ENCODE data around the gene PRAMEF13. TPM values are rescaled to one million over a fixed set of nuclear protein-coding genes. Genes with fewer than 3 reads are reported as not detected.
"Not testable (repeated sequence)": the region's sequence is repeated elsewhere in the genome, so short reads cannot be mapped to it uniquely, and the experiment has no call there.

PRAMEF13 gene
- polyA plus RNA-seq, 1 donor (not counting 4 experiments of a cell fraction or from before 2014, with no cell fraction given), result not detected

DNA sequence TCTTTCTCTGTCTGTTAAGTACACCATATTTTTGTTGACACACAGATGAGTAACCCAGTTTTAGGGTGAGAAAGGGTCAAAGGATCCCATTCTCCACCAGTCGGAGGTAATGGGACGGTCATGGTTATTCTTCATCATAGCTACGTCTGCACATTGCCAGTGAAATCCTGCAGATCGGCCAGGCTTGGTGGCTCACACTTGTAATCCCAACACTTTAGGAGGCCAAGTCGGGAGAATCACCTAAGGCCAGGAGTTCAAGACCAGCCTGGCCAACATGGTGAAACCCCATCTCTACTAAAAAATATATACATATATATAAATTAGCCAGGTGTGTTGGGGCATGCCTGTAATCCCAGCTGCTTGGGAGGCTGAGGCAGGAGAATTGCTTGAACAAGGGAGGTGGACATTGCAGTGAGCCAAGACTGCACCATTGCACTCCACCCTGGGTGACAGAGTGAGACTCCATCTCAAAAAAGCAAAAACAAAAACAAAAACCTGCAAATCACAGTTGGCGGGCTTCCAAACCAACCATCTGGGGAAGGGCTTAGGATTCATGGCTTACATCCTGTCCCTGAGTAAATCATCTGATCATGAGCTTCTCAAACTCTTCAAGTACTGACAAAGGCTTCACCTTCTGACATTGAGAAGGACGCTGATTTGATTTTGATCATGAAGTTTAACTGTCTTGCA lies 30.0 kb upstream of the PRAMEF13 start:
- H3K4me3 ChIP-seq (ENCODE audit: control insufficient read depth in 2 of 3, extremely low read depth in 1 of 3, insufficient read depth in 2 of 3, low read depth in 1 of 3, low read length in 3 of 3); H3K27me3 ChIP-seq (ENCODE audit: control insufficient read depth, extremely low read depth, insufficient read depth, low read length); FAIRE-seq; H3K4me2 ChIP-seq (ENCODE audit: control insufficient read depth, extremely low read depth, insufficient read depth, low read depth, low read length); DNase-seq (ENCODE audit: low read depth, low spot score); H3K36me3 ChIP-seq (ENCODE audit: control insufficient read depth in 2 of 2, extremely low read depth in 1 of 2, insufficient read depth in 2 of 2, low read length in 2 of 2); H3K4me1 ChIP-seq (ENCODE audit: control insufficient read depth, extremely low read depth, insufficient read depth, low read length); H3K9me3 ChIP-seq (ENCODE audit: control insufficient read depth, low read depth, low read length); H4K20me1 ChIP-seq (ENCODE audit: control insufficient read depth, extremely low read depth, insufficient read depth, low read length); H3K79me2 ChIP-seq (ENCODE audit: control insufficient read depth, insufficient read depth, low read length); dilution Hi-C loops (cut with MboI; ENCODE audit: extremely low pct_ligation_motif_present, low sequenced_read_pairs); H3K27ac ChIP-seq (ENCODE audit: control insufficient read depth, insufficient read depth, low read length); H3K9ac ChIP-seq (ENCODE audit: control insufficient read depth, extremely low read depth, insufficient read depth, low read length); H3K9me1 ChIP-seq (ENCODE audit: control insufficient read depth, extremely low read depth, insufficient read depth, low read length); H2AFZ ChIP-seq (ENCODE audit: control insufficient read depth, low read length): not testable (repeated sequence)

DNA sequence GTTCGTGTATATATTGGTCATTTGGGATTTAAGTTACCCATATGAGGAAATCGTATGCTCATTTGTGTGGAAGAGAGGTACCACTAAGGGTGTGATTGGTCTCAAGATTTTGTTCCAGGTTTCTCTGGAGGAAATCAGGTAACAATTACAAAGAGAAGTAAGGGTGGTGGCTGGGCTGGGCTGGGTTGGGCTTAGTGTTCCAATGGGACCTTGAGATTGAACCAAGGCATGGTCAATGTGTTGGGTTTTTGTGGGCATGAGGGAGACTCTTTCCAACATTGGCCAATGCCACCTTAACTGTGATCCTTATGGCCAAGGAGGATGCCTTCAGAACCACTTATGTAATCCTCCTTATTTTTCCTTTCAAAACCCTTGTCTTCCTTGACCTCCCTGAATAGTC lies 29.4 kb upstream of the PRAMEF13 start:
- H3K4me2 ChIP-seq (ENCODE audit: control insufficient read depth, extremely low read depth, insufficient read depth, low read depth, low read length); H3K9me3 ChIP-seq (ENCODE audit: control insufficient read depth, low read depth, low read length); H3K27me3 ChIP-seq (ENCODE audit: control insufficient read depth, extremely low read depth, insufficient read depth, low read length); FAIRE-seq; dilution Hi-C loops (cut with MboI; ENCODE audit: extremely low pct_ligation_motif_present, low sequenced_read_pairs); H2AFZ ChIP-seq (ENCODE audit: control insufficient read depth, low read length); H3K4me1 ChIP-seq (ENCODE audit: control insufficient read depth, extremely low read depth, insufficient read depth, low read length); H4K20me1 ChIP-seq (ENCODE audit: control insufficient read depth, extremely low read depth, insufficient read depth, low read length); H3K36me3 ChIP-seq (ENCODE audit: control insufficient read depth in 2 of 2, extremely low read depth in 1 of 2, insufficient read depth in 2 of 2, low read length in 2 of 2); H3K9me1 ChIP-seq (ENCODE audit: control insufficient read depth, extremely low read depth, insufficient read depth, low read length); DNase-seq (ENCODE audit: low read depth, low spot score); H3K79me2 ChIP-seq (ENCODE audit: control insufficient read depth, insufficient read depth, low read length); H3K9ac ChIP-seq (ENCODE audit: control insufficient read depth, extremely low read depth, insufficient read depth, low read length); H3K4me3 ChIP-seq (ENCODE audit: control insufficient read depth in 2 of 3, extremely low read depth in 1 of 3, insufficient read depth in 2 of 3, low read depth in 1 of 3, low read length in 3 of 3); H3K27ac ChIP-seq (ENCODE audit: control insufficient read depth, insufficient read depth, low read length): not testable (repeated sequence)

DNA sequence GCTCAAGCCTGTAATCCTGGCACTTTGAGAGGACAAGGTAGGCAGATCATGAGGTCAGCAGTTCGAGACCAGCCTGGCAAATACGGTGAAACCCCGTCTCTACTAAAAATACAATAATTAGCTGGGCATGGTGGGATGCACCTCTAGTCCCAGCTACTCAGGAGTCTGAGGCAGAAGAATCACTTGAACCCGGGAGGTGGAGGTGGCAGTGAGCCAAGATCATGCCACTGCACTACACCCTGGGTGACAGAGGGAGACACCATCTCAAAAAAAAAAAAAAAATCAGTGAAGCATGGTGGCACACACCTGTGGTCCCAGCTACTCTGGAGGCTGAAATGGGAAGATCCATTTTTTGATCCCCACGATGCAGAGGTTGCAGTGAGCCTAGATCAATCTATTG lies 28.9 kb upstream of the PRAMEF13 start:
- H3K9me1 ChIP-seq (ENCODE audit: control insufficient read depth, extremely low read depth, insufficient read depth, low read length); DNase-seq (ENCODE audit: low read depth, low spot score); H3K9ac ChIP-seq (ENCODE audit: control insufficient read depth, extremely low read depth, insufficient read depth, low read length); FAIRE-seq; H3K36me3 ChIP-seq (ENCODE audit: control insufficient read depth in 2 of 2, extremely low read depth in 1 of 2, insufficient read depth in 2 of 2, low read length in 2 of 2); dilution Hi-C loops (cut with MboI; ENCODE audit: extremely low pct_ligation_motif_present, low sequenced_read_pairs); H3K9me3 ChIP-seq (ENCODE audit: control insufficient read depth, low read depth, low read length); H3K79me2 ChIP-seq (ENCODE audit: control insufficient read depth, insufficient read depth, low read length); H4K20me1 ChIP-seq (ENCODE audit: control insufficient read depth, extremely low read depth, insufficient read depth, low read length); H3K4me3 ChIP-seq (ENCODE audit: control insufficient read depth in 2 of 3, extremely low read depth in 1 of 3, insufficient read depth in 2 of 3, low read depth in 1 of 3, low read length in 3 of 3); H2AFZ ChIP-seq (ENCODE audit: control insufficient read depth, low read length); H3K27me3 ChIP-seq (ENCODE audit: control insufficient read depth, extremely low read depth, insufficient read depth, low read length); H3K4me1 ChIP-seq (ENCODE audit: control insufficient read depth, extremely low read depth, insufficient read depth, low read length); H3K27ac ChIP-seq (ENCODE audit: control insufficient read depth, insufficient read depth, low read length); H3K4me2 ChIP-seq (ENCODE audit: control insufficient read depth, extremely low read depth, insufficient read depth, low read depth, low read length): not testable (repeated sequence)

Measured in keratinocyte (primary cell).